ENCODE measurements around the gene MAGEA4. TPM values are rescaled to one million over a fixed set of nuclear protein-coding genes. Genes with fewer than 3 reads are reported as not detected.

MAGEA4 gene, protein sequence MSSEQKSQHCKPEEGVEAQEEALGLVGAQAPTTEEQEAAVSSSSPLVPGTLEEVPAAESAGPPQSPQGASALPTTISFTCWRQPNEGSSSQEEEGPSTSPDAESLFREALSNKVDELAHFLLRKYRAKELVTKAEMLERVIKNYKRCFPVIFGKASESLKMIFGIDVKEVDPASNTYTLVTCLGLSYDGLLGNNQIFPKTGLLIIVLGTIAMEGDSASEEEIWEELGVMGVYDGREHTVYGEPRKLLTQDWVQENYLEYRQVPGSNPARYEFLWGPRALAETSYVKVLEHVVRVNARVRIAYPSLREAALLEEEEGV
- total RNA-seq (not detected), polyA plus RNA-seq (not detected), total RNA-seq (0 reads per million in 6 experiments)

DNA sequence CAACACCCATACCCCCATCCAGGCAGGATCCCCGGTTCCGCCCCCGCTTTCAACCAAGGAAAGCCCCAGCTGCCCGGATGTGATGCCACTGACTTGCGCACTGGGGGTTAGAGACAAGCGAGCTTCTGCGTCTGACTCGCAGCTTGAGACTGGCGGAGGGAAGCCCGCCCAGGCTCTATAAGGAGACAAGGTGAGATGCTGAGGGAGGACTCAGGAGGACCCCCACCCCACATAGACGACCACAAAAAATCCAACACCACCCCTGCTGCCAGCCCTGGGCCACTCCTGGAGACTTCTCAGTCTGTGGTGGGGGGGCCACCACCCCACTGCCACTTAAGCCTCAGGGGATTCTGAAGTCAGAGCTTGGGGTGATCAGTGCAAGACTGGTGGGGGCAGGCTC, at the start of gene MAGEA4:
Gene MAGEA4 (plus strand): TSS at position 110 of the 400 bp plus-strand sequence. CDS start 10,776 bp downstream, outside the sequence.
- Mint-ChIP-seq H3K36me3 (no peaks in the 10 kb centered on the region), H3K27ac (no peak within 1 kb of the TSS), H3K9me3 (no peaks in the 10 kb centered on the region), H3K27me3 (no peaks in the 10 kb centered on the region), H3K4me3 (no peak within 1 kb of the TSS), H3K4me1 (no peaks in the 10 kb centered on the region)
- POLR2A ChIA-PET: no interaction called here
- no peak for ATAC-seq
- DNase-seq: no peak

DNA sequence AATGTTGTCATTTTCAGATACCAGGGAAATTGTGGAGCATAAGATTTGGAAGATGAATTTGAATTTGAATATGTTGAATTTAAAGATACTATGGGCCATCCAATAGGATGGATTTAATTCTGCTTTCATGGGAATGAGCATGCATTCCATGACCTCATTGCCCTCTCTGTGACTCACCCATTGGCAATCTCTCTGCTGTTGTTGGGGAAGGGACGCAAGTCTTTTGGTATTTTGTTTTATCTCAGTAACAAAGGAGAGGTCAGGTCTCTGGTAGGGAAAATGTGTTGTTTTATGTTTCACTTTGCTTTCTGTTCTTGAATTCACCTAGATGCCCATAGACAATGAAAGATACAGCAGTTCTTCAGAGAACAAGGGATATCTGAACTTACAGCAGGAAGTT, 42.1 kb upstream of the MAGEA4 start:
- peaks cover 0 to 11% (median 0%) of the 10 kb centered on the region in 9 donors for H3K9me3 Mint-ChIP-seq
- H3K4me1 Mint-ChIP-seq: no peaks in the 10 kb centered on the region
- H3K27me3 Mint-ChIP-seq: peaks cover 0 to 13% (median 3%) of the 10 kb centered on the region in 5 donors
- no peak for DNase-seq
- no peak for ATAC-seq
- no peak overlapping the region for H3K27ac Mint-ChIP-seq
- H3K4me3 Mint-ChIP-seq: no peak overlapping the region
- peaks cover 0 to 9% (median 2%) of the 10 kb centered on the region in 3 donors for H3K36me3 Mint-ChIP-seq
- POLR2A ChIA-PET: no interaction called here

DNA sequence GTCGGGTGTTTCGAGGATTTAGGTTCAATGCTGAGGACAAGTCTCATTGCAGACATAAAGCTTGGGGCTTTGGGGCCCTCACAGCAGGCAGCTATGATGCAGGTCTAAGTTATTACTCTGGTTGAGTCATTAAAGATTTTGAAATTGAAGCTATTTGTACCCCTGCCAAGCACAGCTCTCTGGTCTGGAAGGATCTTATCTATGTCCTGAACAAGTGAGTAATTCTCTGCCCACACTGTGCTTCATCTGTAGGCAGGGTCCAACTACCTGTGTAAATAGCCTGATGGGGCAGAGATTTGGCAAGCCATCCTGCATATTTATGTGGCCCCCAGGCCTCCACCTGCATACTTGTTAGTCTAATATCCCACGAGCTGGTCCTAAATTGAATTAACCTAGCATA, 41.4 kb upstream of the MAGEA4 start:
- Mint-ChIP-seq H3K27me3 (peaks cover 0 to 18% (median 3%) of the 10 kb centered on the region in 5 donors), H3K9me3 (peaks cover 0 to 11% (median 0%) of the 10 kb centered on the region in 9 donors), H3K36me3 (peaks cover 0 to 9% (median 2%) of the 10 kb centered on the region in 3 donors), H3K4me3 (no peak overlapping the region), H3K27ac (no peak overlapping the region), H3K4me1 (no peaks in the 10 kb centered on the region)
- POLR2A ChIA-PET: no interaction called here
- DNase-seq: no peak
- no peak for ATAC-seq

DNA sequence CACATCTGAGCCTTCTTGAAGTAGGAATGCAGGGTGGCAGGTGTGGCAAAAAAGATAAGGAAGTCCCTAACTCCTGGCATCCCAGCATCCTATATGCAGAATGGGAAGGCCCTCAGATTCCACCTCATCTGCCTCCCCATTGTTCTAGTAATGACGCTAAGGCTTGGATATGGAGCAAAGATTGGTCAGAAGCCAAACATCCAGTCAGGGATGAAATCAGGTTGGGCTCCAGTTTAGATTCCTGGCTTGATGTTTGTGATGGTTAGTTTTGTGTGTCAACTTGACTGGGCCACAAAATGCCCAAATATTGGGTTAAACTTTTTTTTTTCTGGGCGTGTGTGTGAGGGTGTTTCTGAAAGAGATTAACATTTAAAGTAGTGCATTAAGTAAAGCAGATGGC, 39.6 kb upstream of the MAGEA4 start:
- H3K27ac Mint-ChIP-seq: no peak overlapping the region
- no peaks in the 10 kb centered on the region for H3K4me1 Mint-ChIP-seq
- DNase-seq (no peak), ATAC-seq (no peak)
- H3K9me3 Mint-ChIP-seq: peaks cover 0 to 3% (median 0%) of the 10 kb centered on the region in 9 donors
- peaks cover 0 to 22% (median 3%) of the 10 kb centered on the region in 5 donors for H3K27me3 Mint-ChIP-seq
- H3K36me3 Mint-ChIP-seq: peaks cover 0 to 4% (median 2%) of the 10 kb centered on the region in 3 donors
- H3K4me3 Mint-ChIP-seq: no peak overlapping the region
- POLR2A ChIA-PET: no interaction called here

DNA sequence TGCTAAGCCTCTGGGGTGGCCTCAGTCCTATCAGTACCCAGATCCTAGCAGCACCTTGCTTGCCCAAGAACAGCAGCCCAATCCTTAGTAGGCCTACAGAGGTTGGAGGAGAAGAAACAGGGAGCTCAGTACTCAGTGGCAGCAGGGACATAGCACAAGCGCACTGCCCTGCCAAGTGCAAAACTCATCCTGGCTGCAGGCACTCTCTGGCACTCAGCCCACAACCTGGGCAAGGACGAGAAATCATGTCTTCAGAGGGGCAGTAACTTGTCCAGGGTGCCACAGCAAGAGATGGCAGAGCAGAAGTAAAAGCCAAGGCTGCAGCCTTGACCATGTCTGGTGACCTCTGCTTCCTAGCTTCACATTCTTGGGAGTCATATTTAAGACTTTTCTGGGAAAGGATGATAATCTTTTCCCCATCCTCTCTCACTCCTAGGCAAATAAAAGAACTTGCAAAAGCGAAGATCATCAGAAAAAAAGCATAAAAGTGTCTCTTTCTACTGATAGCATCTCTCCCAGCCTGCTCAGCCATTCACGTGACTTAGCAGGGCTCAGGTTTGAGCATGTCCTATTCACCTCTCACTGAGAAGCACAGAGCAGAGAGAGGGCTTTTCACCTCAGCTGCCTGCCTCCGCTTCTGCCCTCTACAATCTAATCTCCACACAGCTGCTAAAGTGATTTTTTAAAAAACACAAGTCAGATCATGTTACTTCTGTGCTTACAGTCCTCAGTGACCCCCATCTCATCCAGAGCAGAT, 37.2 kb upstream of the MAGEA4 start:
- Mint-ChIP-seq H3K27me3 (peaks cover 0 to 22% (median 0%) of the 10 kb centered on the region in 5 donors), H3K9me3 (peaks cover 0 to 3% (median 0%) of the 10 kb centered on the region in 9 donors), H3K4me3 (no peak overlapping the region), H3K36me3 (peaks cover 0 to 2% (median 0%) of the 10 kb centered on the region in 3 donors), H3K27ac (no peak overlapping the region), H3K4me1 (no peaks in the 10 kb centered on the region)
- POLR2A ChIA-PET: no interaction called here
- DNase-seq (no peak), ATAC-seq (no peak)

DNA sequence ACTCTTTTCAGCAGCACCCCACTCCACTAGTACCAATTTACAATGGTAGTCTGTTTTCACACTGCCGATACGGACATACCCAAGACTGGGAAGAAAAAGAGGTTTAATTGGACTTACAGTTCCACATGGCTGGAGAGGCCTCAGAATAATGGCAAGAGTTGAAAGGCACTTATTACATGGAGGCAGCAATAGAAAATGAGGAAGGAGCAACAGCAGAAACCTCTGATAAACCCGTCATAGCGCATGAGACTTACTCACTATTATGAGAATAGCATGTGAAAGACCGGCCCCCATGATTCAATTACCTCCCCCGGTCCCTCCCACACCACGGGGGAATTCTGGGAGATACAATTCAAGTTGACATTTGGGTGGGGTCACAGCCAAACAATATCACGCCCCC, 34.1 kb upstream of the MAGEA4 start:
- Mint-ChIP-seq H3K27me3 (peaks cover 0 to 12% (median 0%) of the 10 kb centered on the region in 5 donors), H3K4me3 (no peak overlapping the region), H3K36me3 (no peaks in the 10 kb centered on the region), H3K27ac (no peak overlapping the region), H3K4me1 (no peaks in the 10 kb centered on the region), H3K9me3 (peaks cover 0 to 3% (median 0%) of the 10 kb centered on the region in 9 donors)
- POLR2A ChIA-PET: no interaction called here
- DNase-seq: no peak
- ATAC-seq: no peak

DNA sequence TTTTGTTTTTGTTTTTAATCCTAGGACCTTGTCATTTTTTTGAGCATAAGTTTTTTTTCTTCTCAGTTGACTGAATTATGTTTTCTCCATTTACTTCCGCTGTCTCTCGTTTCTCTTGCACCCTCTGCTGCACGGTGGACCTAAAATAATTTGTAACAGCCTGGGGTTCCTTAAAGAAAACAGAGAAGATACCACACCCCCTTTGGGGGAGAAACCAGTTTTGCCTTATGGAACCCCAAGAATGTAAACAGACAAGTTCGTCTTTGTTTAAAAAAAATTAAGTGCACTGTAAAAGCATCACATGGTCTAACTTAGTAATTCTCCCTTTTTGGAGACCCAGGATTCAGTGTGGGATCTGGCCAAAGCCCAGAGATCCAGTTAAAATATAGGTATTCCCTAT, 32.8 kb upstream of the MAGEA4 start:
- H3K4me3 Mint-ChIP-seq: no peak overlapping the region
- H3K36me3 Mint-ChIP-seq: no peaks in the 10 kb centered on the region
- no peaks in the 10 kb centered on the region for H3K4me1 Mint-ChIP-seq
- ATAC-seq (no peak), DNase-seq (no peak)
- peaks cover 0 to 3% (median 0%) of the 10 kb centered on the region in 9 donors for H3K9me3 Mint-ChIP-seq
- POLR2A ChIA-PET: no interaction called here
- peaks cover 0 to 8% (median 0%) of the 10 kb centered on the region in 5 donors for H3K27me3 Mint-ChIP-seq
- H3K27ac Mint-ChIP-seq: no peak overlapping the region

DNA sequence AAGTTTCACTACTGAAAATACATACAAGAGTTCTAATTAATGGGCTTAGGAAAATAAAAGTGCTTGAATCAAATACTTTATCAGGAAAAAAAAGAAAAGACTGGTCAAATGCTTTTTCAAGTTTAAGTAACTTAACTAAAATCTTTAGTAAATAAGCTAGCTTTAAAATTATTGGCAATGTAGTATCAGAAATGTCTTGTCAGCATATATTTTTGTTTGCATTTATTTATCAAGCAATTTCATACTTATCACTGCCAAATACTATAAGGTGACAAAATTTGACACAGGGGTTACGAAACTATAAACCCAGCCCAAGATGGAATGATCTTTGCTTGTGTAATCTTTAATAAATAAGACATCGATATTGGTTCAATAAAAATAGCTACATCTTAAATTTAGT, 31.8 kb upstream of the MAGEA4 start:
- POLR2A ChIA-PET: no interaction called here
- ATAC-seq (no peak), DNase-seq (no peak)
- Mint-ChIP-seq H3K9me3 (peaks cover 0 to 3% (median 0%) of the 10 kb centered on the region in 9 donors), H3K4me1 (no peaks in the 10 kb centered on the region), H3K27me3 (peaks cover 0 to 6% (median 0%) of the 10 kb centered on the region in 5 donors), H3K27ac (no peak overlapping the region), H3K36me3 (no peaks in the 10 kb centered on the region), H3K4me3 (no peak overlapping the region)

DNA sequence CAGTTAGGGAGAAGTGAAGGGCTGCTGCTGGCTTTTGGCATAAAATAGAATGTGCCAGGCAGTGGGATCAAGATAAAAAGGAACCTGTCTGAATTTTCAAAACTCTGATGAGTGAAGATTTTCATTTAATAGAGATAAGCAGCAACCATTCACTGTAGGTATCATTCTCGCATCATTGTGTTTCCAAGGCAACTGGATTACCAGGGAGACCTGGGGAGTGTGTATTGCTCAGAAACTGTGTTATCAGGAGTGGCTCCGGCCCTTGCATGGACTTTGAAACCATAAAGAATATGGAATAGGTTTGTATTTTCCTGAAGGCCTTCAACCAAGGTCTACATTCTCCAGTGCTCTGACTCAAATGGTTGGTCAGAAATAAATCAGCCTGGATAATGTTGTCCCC, 23.3 kb upstream of the MAGEA4 start:
- DNase-seq (no peak), ATAC-seq (no peak)
- H3K4me3 Mint-ChIP-seq: no peak overlapping the region
- no peaks in the 10 kb centered on the region for H3K4me1 Mint-ChIP-seq
- POLR2A ChIA-PET: no interaction called here
- H3K27me3 Mint-ChIP-seq: no peaks in the 10 kb centered on the region
- H3K9me3 Mint-ChIP-seq: peaks cover 0 to 2% (median 0%) of the 10 kb centered on the region in 9 donors
- no peak overlapping the region for H3K27ac Mint-ChIP-seq
- no peaks in the 10 kb centered on the region for H3K36me3 Mint-ChIP-seq

DNA sequence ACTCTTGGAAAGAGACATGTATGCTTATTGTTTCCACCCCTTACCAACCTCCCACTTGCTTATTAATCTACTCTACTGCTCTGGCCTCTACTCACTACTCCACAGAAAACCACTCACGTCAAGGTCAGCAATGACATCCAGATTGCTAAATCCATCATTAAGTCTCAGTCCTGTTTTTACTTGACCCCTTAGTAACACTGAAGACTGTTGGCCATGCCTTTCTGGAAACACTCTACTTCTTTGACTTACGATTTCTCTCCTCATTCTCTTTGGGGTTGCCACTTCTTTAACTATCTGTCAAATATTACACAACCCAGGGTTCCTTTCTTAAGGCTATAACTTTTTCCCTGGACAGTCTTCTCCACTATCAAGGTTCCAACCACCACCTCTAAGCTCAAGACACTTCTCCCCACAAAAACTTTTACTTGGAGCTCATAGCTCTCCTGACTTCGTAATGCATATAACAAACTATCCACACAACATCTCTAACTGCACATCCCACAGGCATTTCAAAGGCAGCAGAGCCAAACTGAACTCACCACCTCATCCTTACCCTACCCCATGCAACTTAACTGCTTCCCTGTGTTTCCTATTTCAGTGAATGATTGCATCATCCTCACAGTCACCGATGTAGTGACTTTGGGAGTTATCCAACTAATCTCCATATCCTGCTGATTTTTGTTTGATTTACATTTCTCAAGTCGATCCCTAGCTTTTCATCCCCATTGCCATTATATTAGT, 15.8 kb upstream of the MAGEA4 start:
- no peak for DNase-seq
- Mint-ChIP-seq H3K9me3 (no peaks in the 10 kb centered on the region), H3K4me3 (no peak overlapping the region), H3K4me1 (no peaks in the 10 kb centered on the region), H3K36me3 (no peaks in the 10 kb centered on the region), H3K27me3 (peaks cover 0 to 10% (median 0%) of the 10 kb centered on the region in 5 donors), H3K27ac (no peak overlapping the region)
- POLR2A ChIA-PET: no interaction called here
- no peak for ATAC-seq

DNA sequence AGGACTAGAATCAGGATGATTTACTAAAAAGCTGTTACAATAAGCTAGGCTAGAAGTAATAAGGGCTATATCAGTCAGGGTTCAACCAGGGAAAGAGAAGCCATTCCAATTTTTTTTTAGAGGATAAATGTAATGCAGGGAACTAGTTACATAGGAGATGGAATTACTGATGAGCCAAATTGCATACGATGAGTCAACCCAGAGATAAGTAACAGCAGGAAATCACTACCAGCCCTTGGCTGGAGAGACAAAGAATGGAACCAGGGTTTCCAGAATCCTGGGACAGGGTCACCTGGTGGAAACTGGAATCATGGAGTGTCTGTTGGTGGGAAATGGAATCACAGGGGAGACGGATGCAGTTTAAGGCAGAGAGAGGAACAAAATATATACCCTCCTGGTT, 13.1 kb upstream of the MAGEA4 start:
- ATAC-seq (no peak), DNase-seq (no peak)
- Mint-ChIP-seq H3K27ac (no peak overlapping the region), H3K4me3 (no peak overlapping the region), H3K27me3 (peaks cover 0 to 11% (median 0%) of the 10 kb centered on the region in 5 donors), H3K4me1 (no peaks in the 10 kb centered on the region), H3K36me3 (no peaks in the 10 kb centered on the region), H3K9me3 (no peaks in the 10 kb centered on the region)
- POLR2A ChIA-PET: no interaction called here

DNA sequence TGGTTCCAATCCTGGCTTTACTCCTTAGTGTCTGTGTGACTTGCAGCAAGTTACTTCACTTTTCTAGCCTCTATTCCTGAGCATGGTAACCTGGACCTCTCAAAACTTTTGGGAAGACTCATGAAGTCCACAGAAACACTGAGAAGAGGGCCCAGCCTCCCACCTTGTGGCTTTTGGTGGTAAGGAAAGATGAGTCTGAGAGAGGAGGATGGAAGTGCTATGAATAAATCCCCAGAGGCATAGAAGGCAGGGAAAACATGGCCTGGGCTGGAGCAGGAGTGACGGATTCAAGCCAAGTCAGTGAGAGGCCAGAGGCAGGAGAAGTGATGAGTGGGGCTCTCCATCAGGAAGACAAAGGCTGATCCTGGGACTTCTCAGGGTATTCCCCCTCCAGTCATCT, 10.9 kb upstream of the MAGEA4 start:
- DNase-seq: no peak
- H3K27ac Mint-ChIP-seq: no peak overlapping the region
- ATAC-seq: no peak
- H3K4me1 Mint-ChIP-seq: no peaks in the 10 kb centered on the region
- peaks cover 0 to 11% (median 0%) of the 10 kb centered on the region in 5 donors for H3K27me3 Mint-ChIP-seq
- no peaks in the 10 kb centered on the region for H3K36me3 Mint-ChIP-seq
- H3K9me3 Mint-ChIP-seq: no peaks in the 10 kb centered on the region
- no peak overlapping the region for H3K4me3 Mint-ChIP-seq
- POLR2A ChIA-PET: no interaction called here

Data from naive thymus-derived CD8-positive, alpha-beta T cell (primary cell).